Esophagus squamous epithelium (tissue), 5 donors: ENCODE data around the gene AP4M1. TPM values are rescaled to one million over a fixed set of nuclear protein-coding genes. Genes with fewer than 3 reads are reported as not detected.

ENCODE experiments used
- DNase-seq: peaks from one replicate; lab custom pipeline; 2025; lab: John Stamatoyannopoulos, UW
- H3K27ac ChIP-seq, 4 donors: fragments of 200-600 bp; sonication (generic); one replicate each; pipeline ENCODE4 v1.5.1; 2016 to 2019; ENCODE audit warnings: mild to moderate bottlenecking in 1 of 4
- H3K27me3 ChIP-seq, 4 donors: fragments of 200-600 bp; sonication (generic); 1 replicate in 3 of 4; 2 replicates in 1 of 4; pipeline versions ENCODE4 v1.5.1 to v1.6.0; 2017 to 2021; ENCODE audit warnings: antibody characterized with exemption in 1 of 4
- H3K36me3 ChIP-seq, 3 donors: fragments of 200-600 bp; sonication (generic); one replicate each; pipeline ENCODE4 v1.5.1; 2016 to 2019
- H3K4me1 ChIP-seq, 3 donors: fragments of 200-600 bp; sonication (generic); one replicate each; pipeline ENCODE4 v1.5.1; 2017 to 2019
- H3K4me3 ChIP-seq, 4 donors: fragments of 200-600 bp; sonication (generic); 1 replicate in 3 of 4; 2 replicates in 1 of 4; pipeline ENCODE4 v1.5.1; 2016 to 2019; ENCODE audit warnings: mild to moderate bottlenecking in 2 of 4, moderate library complexity in 1 of 4
- H3K9me3 ChIP-seq, 3 donors: fragments of 200-600 bp; sonication (generic); one replicate each; pipeline ENCODE4 v1.5.1; 2016 to 2019
- POLR2A ChIP-seq, 4 donors: fragments of 450-650 bp; IDR thresholded peaks; one replicate each; pipeline ENCODE4 v1.6.1; 2017; ENCODE audit warnings: antibody characterized with exemption in 4 of 4, mild to moderate bottlenecking in 4 of 4, moderate library complexity in 3 of 4
- WGBS, 2 donors: methylation state at CpG; one replicate each; pipeline ENCODE4 v1.1.5; 2018; 5-methylcytosine and 5-hydroxymethylcytosine counted together
- intact Hi-C: fragments of 100-400 bp; cut with DNase I; formaldehyde crosslinking; loops from one replicate; pipeline ENCODE4 v1.15.0; 2022
- total RNA-seq, 4 donors: library from RNA; depleted of rRNA; stranded (reverse); fragments of >200 nt; gene quantifications; one replicate each; pipeline ENCODE4 v1.1.0, GENCODE V29; 2016
- TF ChIP-seq, protein P1 (sequence below), 6 experiments: fragments of 450-650 bp in 4 of 6; fragments of 200-600 bp in 2 of 6; sonication (generic) in 2 of 6; IDR thresholded peaks; one replicate each; pipeline ENCODE4 v1.5.1; 2016 to 2019; ENCODE audit warnings: antibody characterized with exemption in 6 of 6, mild to moderate bottlenecking in 4 of 6, moderate library complexity in 4 of 6
- donor health status: DM: yes; HTN: yes; CAD: no.

Gene AP4M1
- total RNA-seq, 4 donors from 2014 or later = 8.1 to 26.1 (median 9.9) TPM

DNA sequence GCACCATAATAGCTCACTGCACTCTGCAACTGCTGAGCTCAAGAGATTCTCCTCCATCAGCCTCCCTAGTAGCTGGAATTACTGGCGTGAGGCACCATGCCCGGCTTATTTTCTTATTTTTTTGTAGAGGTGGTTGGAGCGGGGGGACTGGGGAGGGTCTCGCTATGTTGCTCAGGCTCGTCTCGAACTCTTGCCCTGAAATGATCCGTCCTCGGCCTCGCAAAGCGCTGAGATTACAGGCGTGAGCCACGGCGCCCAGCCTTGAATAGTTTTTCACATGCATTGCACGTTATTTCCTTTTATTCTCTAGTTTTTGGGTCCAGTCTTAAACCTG lies 46.7 kb downstream of the AP4M1 start:
- Histone ChIP-seq H3K36me3 (peaks cover 0 to 22% (median 0%) of the 10 kb centered on the region in 3 donors), H3K9me3 (no peaks in the 10 kb centered on the region), H3K27ac (peak overlapping the region; percentile 80 to 95 (median 91)), H3K4me3 (peak overlapping the region; percentile 73 to 87 (median 76)), H3K4me1 (peaks cover 6 to 46% (median 24%) of the 10 kb centered on the region in 3 donors), H3K27me3 (no peaks in the 10 kb centered on the region)
- intact Hi-C loops = no loop called here
- 3 to 11% methylated on average over 13 to 14 of the region's 14 CpGs for WGBS, 2 donors
- DNase-seq = no peak
- TF ChIP-seq POLR2A (IDR thresholded peaks at IDR 0.05) = no peak
- TF ChIP-seq, protein P1, sequence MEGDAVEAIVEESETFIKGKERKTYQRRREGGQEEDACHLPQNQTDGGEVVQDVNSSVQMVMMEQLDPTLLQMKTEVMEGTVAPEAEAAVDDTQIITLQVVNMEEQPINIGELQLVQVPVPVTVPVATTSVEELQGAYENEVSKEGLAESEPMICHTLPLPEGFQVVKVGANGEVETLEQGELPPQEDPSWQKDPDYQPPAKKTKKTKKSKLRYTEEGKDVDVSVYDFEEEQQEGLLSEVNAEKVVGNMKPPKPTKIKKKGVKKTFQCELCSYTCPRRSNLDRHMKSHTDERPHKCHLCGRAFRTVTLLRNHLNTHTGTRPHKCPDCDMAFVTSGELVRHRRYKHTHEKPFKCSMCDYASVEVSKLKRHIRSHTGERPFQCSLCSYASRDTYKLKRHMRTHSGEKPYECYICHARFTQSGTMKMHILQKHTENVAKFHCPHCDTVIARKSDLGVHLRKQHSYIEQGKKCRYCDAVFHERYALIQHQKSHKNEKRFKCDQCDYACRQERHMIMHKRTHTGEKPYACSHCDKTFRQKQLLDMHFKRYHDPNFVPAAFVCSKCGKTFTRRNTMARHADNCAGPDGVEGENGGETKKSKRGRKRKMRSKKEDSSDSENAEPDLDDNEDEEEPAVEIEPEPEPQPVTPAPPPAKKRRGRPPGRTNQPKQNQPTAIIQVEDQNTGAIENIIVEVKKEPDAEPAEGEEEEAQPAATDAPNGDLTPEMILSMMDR (IDR thresholded peaks at IDR 0.05) = no peak

DNA sequence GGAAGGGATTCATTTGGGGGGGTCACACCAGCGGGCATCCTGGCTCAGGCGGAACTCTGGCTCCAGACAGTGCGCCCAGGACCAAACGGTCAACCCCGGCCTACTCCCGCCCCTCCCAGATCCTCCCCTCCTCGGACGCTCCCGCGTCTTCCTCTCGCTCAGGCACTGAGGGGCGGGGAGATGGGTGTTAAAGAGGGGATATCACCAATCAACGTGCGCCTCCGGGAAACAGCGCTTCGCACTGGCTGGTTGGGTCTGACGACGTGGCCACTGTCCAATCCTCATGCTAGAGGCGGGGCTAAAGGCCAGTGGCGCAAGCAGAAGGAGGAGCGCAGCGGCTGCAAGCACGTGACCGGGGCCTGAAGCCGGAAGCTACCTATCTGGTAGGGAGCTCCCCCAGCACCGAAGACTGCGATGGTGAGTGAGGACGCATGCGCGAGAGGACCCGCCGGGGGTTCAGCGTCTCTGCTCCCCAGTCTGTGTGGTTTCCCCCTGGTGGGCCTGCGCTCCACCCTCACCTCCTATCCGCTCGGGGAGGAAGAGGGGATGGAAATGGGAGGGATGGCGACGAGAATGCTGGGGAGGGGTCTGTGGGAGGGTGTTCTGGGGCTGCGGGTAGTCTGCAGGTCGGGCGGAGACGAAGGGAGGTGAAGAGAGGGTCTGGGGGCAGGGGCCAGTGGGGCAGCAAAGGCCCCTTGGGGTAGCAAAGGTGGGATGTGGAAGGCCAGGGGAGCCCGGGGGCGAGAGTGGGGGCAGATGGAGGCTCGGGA lies 47.3 kb downstream of the AP4M1 start, which contains the start of gene LAMTOR4:
Gene LAMTOR4 (plus strand): TSS at position 360 of the 770 bp plus-strand sequence. CDS start 55 bp downstream, at position 415.
- peaks cover 6 to 52% (median 24%) of the 10 kb centered on the region in 3 donors for H3K4me1 ChIP-seq
- H3K9me3 ChIP-seq = no peaks in the 10 kb centered on the region
- H3K36me3 ChIP-seq = peaks cover 0 to 27% (median 0%) of the 10 kb centered on the region in 3 donors
- peak within 1 kb of the TSS; percentile 83 to 95 (median 91) for H3K27ac ChIP-seq
- peak; percentile 98 for DNase-seq
- no peaks in the 10 kb centered on the region for H3K27me3 ChIP-seq
- intact Hi-C loops = no loop called here
- H3K4me3 ChIP-seq = peak within 1 kb of the TSS; percentile 73 to 87 (median 76)
- peak in 3 of 4 donors; percentile 44 to 92 (median 79) for TF ChIP-seq POLR2A (IDR thresholded peaks at IDR 0.05)
- TF ChIP-seq, protein P1 (IDR thresholded peaks at IDR 0.05) = no peak
- 0% methylated on average over 7 to 8 of the region's 46 CpGs for WGBS, 2 donors

DNA sequence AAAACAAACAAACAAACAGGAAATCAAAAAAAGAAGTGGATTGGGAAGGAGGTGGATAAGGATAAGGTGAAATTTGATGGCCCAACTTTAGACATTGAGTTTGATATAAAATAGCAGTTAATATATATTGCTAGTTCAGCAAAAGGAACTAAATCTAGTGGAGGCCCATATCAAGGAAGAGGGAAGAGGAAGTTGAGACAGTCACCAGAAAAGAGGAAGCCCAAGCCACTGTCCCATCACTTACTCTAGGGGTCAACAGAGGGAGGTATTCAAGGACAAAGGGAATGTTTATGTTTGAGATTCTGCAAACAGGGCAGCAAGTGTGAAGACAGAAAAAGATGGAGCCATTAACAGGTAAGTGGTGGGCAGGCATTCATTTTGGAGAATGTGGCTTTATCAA lies 51.0 kb downstream of the AP4M1 start:
- H3K36me3 ChIP-seq = peaks cover 14 to 61% (median 22%) of the 10 kb centered on the region in 3 donors
- H3K4me1 ChIP-seq = peaks cover 14 to 82% (median 37%) of the 10 kb centered on the region in 3 donors
- no peak for TF ChIP-seq POLR2A (IDR thresholded peaks at IDR 0.05)
- TF ChIP-seq, protein P1 (IDR thresholded peaks at IDR 0.05) = no peak
- no peak for DNase-seq
- H3K27ac ChIP-seq = peak overlapping the region in 2 of 4 donors; percentile 5 to 9
- no peaks in the 10 kb centered on the region for H3K27me3 ChIP-seq
- intact Hi-C loops = no loop called here
- no peaks in the 10 kb centered on the region for H3K9me3 ChIP-seq
- H3K4me3 ChIP-seq = no peak overlapping the region

DNA sequence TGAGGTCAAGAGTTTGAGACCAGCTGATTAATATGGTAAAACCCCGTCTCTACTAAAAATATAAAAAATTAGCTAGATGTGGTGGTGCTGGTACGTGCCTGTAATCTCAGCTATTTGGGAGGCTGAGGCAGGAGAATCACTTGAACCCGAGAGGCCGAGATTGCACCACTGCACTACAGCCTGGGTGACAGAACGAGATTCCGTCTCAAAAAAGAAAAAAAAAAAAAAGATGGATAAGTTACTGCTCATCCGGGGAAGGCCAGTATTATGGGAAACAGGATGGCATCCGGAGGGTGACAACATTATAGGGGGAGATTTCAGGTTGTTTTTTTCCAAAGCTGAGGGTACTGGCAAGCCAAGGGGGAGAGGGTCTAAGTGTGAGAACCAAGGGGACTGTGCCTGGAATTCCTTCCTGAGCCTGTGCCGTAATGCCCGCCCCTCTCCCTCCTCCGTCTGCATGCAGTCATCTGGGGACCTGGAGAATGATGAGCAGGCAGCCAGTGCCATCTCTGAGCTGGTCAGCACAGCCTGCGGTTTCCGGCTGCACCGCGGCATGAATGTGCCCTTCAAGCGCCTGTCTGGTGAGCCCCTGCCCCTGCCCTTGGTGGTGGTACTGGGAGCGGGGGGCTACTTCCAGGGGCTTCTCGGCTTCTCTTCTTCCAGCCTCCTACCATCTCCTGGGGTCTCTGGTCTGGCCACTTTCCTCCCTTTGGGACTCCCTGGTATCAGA lies 51.7 kb downstream of the AP4M1 start:
- H3K9me3 ChIP-seq = no peaks in the 10 kb centered on the region
- intact Hi-C loops = no loop called here
- H3K27me3 ChIP-seq = no peaks in the 10 kb centered on the region
- H3K4me3 ChIP-seq = no peak overlapping the region
- peaks cover 14 to 61% (median 22%) of the 10 kb centered on the region in 3 donors for H3K36me3 ChIP-seq
- DNase-seq = no peak
- TF ChIP-seq POLR2A (IDR thresholded peaks at IDR 0.05) = no peak
- TF ChIP-seq, protein P1 (IDR thresholded peaks at IDR 0.05) = no peak
- peaks cover 18 to 86% (median 39%) of the 10 kb centered on the region in 3 donors for H3K4me1 ChIP-seq
- H3K27ac ChIP-seq = peak overlapping the region in 2 of 4 donors; percentile 5 to 9
- WGBS, 2 donors = 81 to 85% methylated on average over 10 to 12 of the region's 18 CpGs
